GM10248 (cell line): ENCODE results near the gene ARL3.

Experiments
- CTCF ChIA-PET: fragments of 300-600 bp; sonication (Branson Sonifier 250); formaldehyde crosslinking; extraction: SDS; loops from one replicate; lab custom pipeline; 2021; ENCODE audit warnings: antibody characterized with exemption; lab: Yijun Ruan, JAX
- POLR2A ChIA-PET: fragments of 350-650 bp; sonication (Branson Sonifier 250); formaldehyde crosslinking; extraction: SDS; loops from one replicate; lab custom pipeline; 2020; ENCODE audit warnings: antibody characterized with exemption; lab: Yijun Ruan, JAX
- DNase-seq: peaks from one replicate; pipeline ENCODE4 v3.0.0; 2012; ENCODE audit errors: extremely low spot score
- TF ChIP-seq, protein P1 (sequence below): IDR thresholded peaks from 2 replicates; pipeline ENCODE4 v1.5.1; 2012; ENCODE audit warnings: mild to moderate bottlenecking, low read depth; ENCODE audit errors: extremely low read depth, missing control alignments, control extremely low read depth

Gene ARL3

DNA sequence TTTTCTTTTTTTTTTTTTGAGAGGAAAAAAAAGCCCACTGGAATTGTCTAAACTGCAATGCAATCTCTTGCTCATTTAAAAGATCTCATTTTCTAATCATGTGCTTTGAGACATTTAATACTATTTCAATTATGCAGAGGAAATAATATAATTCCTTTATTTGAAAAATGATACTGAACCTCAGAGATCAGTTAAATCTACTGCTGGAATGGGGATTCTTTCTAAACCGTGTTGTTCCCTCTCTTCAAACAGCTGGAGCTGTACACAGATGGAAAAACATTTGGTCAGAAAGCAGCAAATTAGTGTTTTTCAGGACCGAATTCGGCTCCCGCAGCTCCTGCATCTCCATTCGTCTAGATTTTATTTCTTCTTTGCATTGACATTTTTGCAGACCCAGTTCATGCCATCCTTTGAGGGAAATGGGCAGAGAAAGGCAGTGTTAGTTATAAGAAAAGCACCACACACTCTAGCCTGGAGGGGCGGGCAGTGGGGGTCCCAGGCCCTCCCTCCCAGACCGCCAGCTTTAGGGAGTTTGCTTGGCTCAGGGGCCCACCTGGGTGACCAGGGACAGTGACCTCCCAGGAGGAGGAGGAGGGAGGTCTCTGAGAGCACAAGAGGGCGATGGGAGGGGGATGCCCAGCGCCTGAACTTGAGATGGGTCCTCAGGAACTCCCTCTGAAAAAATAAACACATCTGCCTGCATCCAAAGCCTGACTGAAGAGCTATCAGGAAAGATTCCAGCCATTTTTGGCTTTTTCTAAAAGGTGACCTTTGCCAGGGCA, 37.5 kb downstream of the ARL3 start:
- ChIA-PET POLR2A (interaction anchor here (0.6 to 2.2 kb wide), 2 partner anchors 16 to 707 kb away, joined by 6 to 7 read pairs; no protein-coding TSS in a partner anchor), CTCF (interaction anchor here (0.9 to 8.3 kb wide), 9 partner anchors 7 to 224 kb away, joined by 3 to 84 read pairs (median 4); partner anchors contain the start of genes ARL3 and SFXN2)
- no peak for DNase-seq
- TF ChIP-seq, protein P1, sequence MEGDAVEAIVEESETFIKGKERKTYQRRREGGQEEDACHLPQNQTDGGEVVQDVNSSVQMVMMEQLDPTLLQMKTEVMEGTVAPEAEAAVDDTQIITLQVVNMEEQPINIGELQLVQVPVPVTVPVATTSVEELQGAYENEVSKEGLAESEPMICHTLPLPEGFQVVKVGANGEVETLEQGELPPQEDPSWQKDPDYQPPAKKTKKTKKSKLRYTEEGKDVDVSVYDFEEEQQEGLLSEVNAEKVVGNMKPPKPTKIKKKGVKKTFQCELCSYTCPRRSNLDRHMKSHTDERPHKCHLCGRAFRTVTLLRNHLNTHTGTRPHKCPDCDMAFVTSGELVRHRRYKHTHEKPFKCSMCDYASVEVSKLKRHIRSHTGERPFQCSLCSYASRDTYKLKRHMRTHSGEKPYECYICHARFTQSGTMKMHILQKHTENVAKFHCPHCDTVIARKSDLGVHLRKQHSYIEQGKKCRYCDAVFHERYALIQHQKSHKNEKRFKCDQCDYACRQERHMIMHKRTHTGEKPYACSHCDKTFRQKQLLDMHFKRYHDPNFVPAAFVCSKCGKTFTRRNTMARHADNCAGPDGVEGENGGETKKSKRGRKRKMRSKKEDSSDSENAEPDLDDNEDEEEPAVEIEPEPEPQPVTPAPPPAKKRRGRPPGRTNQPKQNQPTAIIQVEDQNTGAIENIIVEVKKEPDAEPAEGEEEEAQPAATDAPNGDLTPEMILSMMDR = no peak

DNA sequence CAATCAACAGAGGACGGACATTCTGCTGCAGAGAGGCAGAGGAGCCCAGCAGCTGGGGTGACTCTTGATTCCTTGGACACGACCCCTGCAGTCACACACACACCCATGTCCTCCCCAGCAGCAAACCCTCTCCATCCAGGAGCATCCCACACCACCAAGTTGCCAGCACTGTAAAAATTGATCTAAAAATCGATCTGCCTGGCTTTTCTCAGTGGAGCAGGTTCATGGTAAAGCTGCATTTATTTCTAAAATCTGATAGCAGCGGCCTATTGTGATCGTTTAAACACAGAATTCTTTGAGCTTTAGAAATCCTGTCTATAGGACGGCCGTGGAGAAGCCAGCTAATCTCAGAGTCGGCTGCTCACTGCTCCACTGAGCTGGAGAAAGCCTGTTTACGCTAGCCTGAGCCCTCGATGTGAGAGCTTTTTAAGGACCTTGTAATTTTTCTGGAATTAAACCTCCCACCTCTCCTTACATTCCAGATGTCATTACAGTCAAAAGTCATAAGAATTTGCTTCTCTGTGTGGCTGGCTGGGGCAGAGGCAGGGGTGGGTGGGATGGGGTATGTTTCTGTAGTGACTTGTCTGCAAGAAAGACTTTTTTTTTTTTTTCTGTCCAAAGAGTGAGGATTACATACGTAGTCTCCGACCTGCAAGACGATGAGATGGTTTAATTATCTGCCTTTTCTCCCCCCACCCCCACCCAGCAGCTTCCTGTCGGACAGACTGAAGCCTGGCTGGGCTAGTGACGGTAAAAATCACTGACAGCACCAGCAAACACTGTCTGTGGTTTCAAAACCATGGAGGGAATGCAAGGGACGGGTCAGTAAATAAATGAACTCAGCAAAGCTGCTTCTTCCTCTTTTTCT, 38.3 kb downstream of the ARL3 start:
- TF ChIP-seq, protein P1 = no peak
- ChIA-PET POLR2A (interaction anchor here (0.6 to 2.2 kb wide), 4 partner anchors 15 to 707 kb away, joined by 3 to 11 read pairs (median 6); no protein-coding TSS in a partner anchor), CTCF (interaction anchor here (1.0 to 8.3 kb wide), 7 partner anchors 13 to 225 kb away, joined by 3 to 84 read pairs (median 5); partner anchors contain the start of genes ARL3 and SFXN2)
- DNase-seq = peak; percentile 56

DNA sequence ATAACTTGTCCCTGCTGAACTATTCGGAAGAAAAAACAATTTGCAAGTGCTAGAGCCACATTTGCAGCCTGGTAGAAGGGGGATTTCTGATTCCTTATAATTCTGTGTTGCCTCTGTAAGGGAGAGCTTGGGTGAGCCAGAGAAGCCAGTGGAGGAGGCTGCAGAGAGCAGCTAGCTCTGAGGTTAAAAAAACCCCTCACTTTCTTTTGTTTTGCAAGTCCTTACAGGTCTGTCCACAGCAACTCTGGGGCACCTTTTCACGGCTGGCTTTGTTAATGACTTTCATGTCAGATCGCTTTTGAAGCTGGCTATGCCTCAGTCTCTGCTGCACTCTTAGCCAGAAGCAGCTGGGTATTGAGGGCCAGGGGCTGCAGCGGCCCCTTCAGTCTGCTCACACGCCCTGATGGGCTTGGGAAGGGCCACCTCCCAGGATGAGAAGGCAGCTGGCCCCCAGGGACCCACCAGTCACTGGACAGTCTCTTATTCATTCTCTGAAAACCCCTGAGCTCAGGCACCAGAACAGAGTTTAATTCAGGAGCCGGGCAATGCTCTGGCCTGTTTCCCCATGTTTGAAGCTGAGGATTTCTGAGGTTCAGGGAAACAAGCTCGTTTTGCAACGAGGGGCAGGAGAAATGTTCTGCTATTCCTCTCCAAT, 39.1 kb downstream of the ARL3 start:
- DNase-seq = peak; percentile 37
- TF ChIP-seq, protein P1 = no peak
- ChIA-PET POLR2A (interaction anchor here (0.6 to 2.2 kb wide), 4 partner anchors 14 to 225 kb away, joined by 3 to 11 read pairs (median 4); no protein-coding TSS in a partner anchor), CTCF (interaction anchor here (1.0 to 8.3 kb wide), 7 partner anchors 12 to 226 kb away, joined by 3 to 84 read pairs (median 5); partner anchors contain the start of genes ARL3 and SFXN2)

DNA sequence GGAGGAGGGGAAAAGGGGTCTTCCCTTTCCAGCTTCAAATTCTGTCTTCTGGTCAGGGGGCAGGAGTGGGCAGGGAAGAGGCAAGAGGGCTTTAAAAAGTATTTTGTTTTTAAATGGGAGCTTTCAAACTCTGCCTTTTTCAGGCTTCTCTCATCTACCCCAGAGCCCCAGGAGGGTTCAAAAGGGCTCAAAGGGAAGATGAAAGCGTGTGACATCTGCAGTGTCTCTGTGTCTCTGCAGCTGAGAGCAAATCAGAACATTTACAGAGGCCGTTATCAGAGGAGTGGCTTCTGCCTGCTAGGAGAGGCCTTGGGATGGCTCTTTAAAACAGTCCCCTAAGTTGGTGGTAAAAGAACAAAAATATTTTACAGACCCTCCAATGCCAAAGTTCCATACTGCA, 39.6 kb downstream of the ARL3 start:
- DNase-seq = peak; percentile 26

DNA sequence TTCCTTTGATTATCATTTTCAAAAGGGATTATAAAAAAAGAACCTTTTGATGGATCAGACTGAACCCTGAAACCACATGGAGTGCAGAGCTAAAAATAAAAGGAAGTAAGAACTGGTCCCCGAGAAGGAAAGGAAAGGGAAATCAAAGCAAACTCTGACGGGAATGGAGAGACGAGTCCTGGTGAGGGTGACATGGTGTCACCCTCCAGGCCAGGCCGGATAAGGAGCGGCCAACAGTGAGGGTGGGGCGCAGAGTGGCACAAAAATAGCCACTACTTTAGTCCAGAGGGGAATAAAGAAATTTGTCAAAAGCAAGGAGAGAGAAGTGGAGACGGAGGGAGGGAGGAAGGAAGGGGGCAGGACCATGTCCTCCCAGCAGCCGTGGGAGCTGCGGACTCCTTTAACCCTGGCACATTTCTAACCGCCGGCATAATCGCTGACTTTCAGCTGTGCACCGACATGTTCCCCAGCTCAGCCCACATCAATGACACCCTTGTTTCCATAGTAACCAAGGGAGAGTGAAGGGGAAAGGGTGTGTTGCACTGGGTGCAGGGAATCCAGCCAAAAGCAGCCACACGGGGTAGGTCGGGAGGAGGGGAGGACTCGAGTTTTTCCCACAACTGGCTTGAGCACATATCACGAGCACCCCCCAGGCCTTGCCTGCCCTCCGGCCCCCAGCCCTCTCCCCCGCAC, 40.2 kb downstream of the ARL3 start:
- POLR2A ChIA-PET = no interaction called here
- CTCF ChIA-PET = interaction anchor here (1.2 to 8.3 kb wide), 4 partner anchors 11 to 39 kb away, joined by 3 to 84 read pairs (median 22); partner anchors contain the start of genes ARL3, SFXN2 and TRIM8
- TF ChIP-seq, protein P1 = no peak
- DNase-seq = peak; percentile 76

More for the DNA sequence above, 39.6 kb downstream of the ARL3 start:
- TF ChIP-seq, protein P1 = no peak
- CTCF ChIA-PET = interaction anchor here (1.4 to 8.3 kb wide), 4 partner anchors 11 to 38 kb away, joined by 3 to 84 read pairs (median 23); partner anchors contain the start of genes ARL3 and SFXN2
- POLR2A ChIA-PET = interaction anchor here (0.6 to 2.2 kb wide), 2 partner anchors 14 to 24 kb away, joined by 3 to 6 read pairs; no protein-coding TSS in a partner anchor
